CD4-positive, CD25-positive, alpha-beta regulatory T cell (primary cell): ENCODE measurements around the gene DENND4A. TPM values are rescaled to one million over a fixed set of nuclear protein-coding genes. Genes with fewer than 3 reads are reported as not detected.

Experiments
- ATAC-seq, 2 donors: fragments of 150-1000 bp; cut with Tn5 transposase; one replicate each; pipeline ENCODE4 v1.10.0; 2021; ENCODE audit warnings: low read depth in 2 of 2, moderate number of reproducible peaks in 2 of 2, moderate library complexity in 1 of 2
- DNase-seq, 3 donors: peaks; one replicate each; pipeline versions ENCODE4 v3.0.0 to v3.0.0-alpha.2; 2012 to 2022; ENCODE audit warnings: mixed read lengths in 1 of 3
- H3K27ac ChIP-seq: one replicate; pipeline ENCODE4 v1.7.0; 2013; ENCODE audit warnings: mild to moderate bottlenecking, low read length; ENCODE audit not compliant: insufficient read depth, poor library complexity, severe bottlenecking
- H3K27me3 ChIP-seq: one replicate; pipeline ENCODE4 v1.7.0; 2013; ENCODE audit warnings: low read length; ENCODE audit not compliant: control insufficient read depth, insufficient read depth
- H3K36me3 ChIP-seq: one replicate; pipeline ENCODE4 v1.7.0; 2013; ENCODE audit warnings: mild to moderate bottlenecking, low read length, moderate library complexity; ENCODE audit not compliant: control insufficient read depth, insufficient read depth
- H3K4me1 ChIP-seq: 2 replicates; pipeline ENCODE4 v1.7.0; 2013; ENCODE audit warnings: mild to moderate bottlenecking, low read length; ENCODE audit not compliant: insufficient read depth, control insufficient read depth, poor library complexity, severe bottlenecking
- H3K4me3 ChIP-seq: one replicate; pipeline ENCODE4 v1.7.0; 2013; ENCODE audit warnings: low read depth, mild to moderate bottlenecking, low read length, moderate library complexity
- H3K9me3 ChIP-seq, 2 experiments: 1 replicate in 1 of 2; 2 replicates in 1 of 2; pipeline ENCODE4 v1.7.0; 2013; ENCODE audit warnings: low read length in 2 of 2, mild to moderate bottlenecking in 1 of 2, moderate library complexity in 1 of 2; ENCODE audit not compliant: control insufficient read depth in 2 of 2
- H3K27ac Mint-ChIP-seq, 3 donors: one replicate each; pipeline ENCODE4 v1.8.0; 2020 to 2022; ENCODE audit warnings: mild to moderate bottlenecking in 3 of 3, mixed read lengths in 3 of 3, moderate library complexity in 2 of 3
- H3K27me3 Mint-ChIP-seq: one replicate; pipeline ENCODE4 v1.8.0; 2022; ENCODE audit warnings: mild to moderate bottlenecking, mixed read lengths
- H3K36me3 Mint-ChIP-seq: one replicate; pipeline ENCODE4 v1.8.0; 2020; ENCODE audit warnings: mixed read lengths
- H3K4me1 Mint-ChIP-seq, 4 donors: one replicate each; pipeline ENCODE4 v1.8.0; 2020 to 2022; ENCODE audit warnings: mixed read lengths in 4 of 4, mild to moderate bottlenecking in 1 of 4
- H3K4me3 Mint-ChIP-seq, 4 donors: one replicate each; pipeline ENCODE4 v1.8.0; 2020 to 2022; ENCODE audit warnings: mild to moderate bottlenecking in 4 of 4, mixed read lengths in 4 of 4, moderate library complexity in 3 of 4
- H3K9me3 Mint-ChIP-seq, 7 donors: one replicate each; pipeline ENCODE4 v1.8.0; 2020 to 2022; ENCODE audit warnings: mixed read lengths in 7 of 7, mild to moderate bottlenecking in 3 of 7, moderate library complexity in 2 of 7
- polyA plus RNA-seq, 4 donors: library from polyadenylated mRNA; unstranded; fragments of 300-500 nt; fragmentation: Illumina TruSeq; gene quantifications; one replicate each; pipeline ENCODE4 v1.2.3, GENCODE V29; 2021
- total RNA-seq: library from RNA; stranded (reverse); gene quantifications from one replicate; pipeline ENCODE4 v1.2.3, GENCODE V29; 2022

DENND4A gene
- total and polyA plus RNA-seq, 5 donors from 2014 or later: 9.6 to 88.4 (median 12.9) TPM

DNA sequence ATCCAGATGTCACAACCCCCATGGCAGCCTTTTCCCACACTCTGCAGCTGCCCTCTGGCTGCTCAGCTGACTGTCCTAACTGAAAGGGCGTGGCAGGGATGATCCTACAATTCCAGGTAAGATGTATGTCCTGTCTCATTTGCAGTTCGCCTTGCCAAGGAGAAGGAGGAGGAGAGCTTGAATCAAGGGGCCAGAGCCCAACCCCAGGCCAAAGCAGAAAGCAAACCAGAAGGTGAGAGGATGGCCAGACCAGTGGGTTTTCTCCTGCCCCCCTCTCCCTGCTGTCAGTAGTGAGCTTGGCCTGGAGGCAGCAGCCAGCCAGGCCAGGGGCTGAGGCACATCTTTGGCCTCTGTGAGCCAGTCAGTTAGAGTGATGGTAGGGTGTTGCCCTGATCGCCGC is 147.8 kb downstream of the DENND4A start:
- H3K27ac Mint-ChIP-seq: peak overlapping the region in 1 of 3 donors; percentile 69
- H3K4me3 ChIP-seq: no peak overlapping the region
- H3K4me1 ChIP-seq: no peaks in the 10 kb centered on the region
- H3K9me3 ChIP-seq: no peaks in the 10 kb centered on the region
- no peaks in the 10 kb centered on the region for H3K27me3 ChIP-seq
- no peak for DNase-seq
- no peaks in the 10 kb centered on the region for H3K36me3 Mint-ChIP-seq
- no peaks in the 10 kb centered on the region for H3K36me3 ChIP-seq
- no peak for ATAC-seq
- no peaks in the 10 kb centered on the region for H3K27me3 Mint-ChIP-seq
- H3K9me3 Mint-ChIP-seq: no peaks in the 10 kb centered on the region
- H3K4me1 Mint-ChIP-seq: peaks cover 0 to 4% (median 0%) of the 10 kb centered on the region in 4 donors
- H3K4me3 Mint-ChIP-seq: no peak overlapping the region
- H3K27ac ChIP-seq: no peak overlapping the region

- no peaks in the 10 kb centered on the region for H3K36me3 Mint-ChIP-seq
- ATAC-seq: no peak
These were observed 149.5 kb downstream of the DENND4A start for GRCh38 chr15:65642594-65642993.

GRCh38 chr15:65641768-65642475 is 150.2 kb downstream of the DENND4A start:
- Mint-ChIP-seq H3K9me3 (no peaks in the 10 kb centered on the region), H3K27ac (no peak overlapping the region), H3K36me3 (no peaks in the 10 kb centered on the region), H3K4me1 (peaks cover 0 to 22% (median 10%) of the 10 kb centered on the region in 4 donors), H3K4me3 (no peak overlapping the region), H3K27me3 (peaks cover 4% of the 10 kb centered on the region)
- Histone ChIP-seq H3K27ac (no peak overlapping the region), H3K4me1 (no peaks in the 10 kb centered on the region), H3K36me3 (no peaks in the 10 kb centered on the region), H3K9me3 (no peaks in the 10 kb centered on the region), H3K27me3 (no peaks in the 10 kb centered on the region), H3K4me3 (no peak overlapping the region)
- no peak for DNase-seq
- no peak for ATAC-seq

More at GRCh38 chr15:65642594-65642993, 149.5 kb downstream of the DENND4A start:
- H3K9me3 ChIP-seq: no peaks in the 10 kb centered on the region
- Mint-ChIP-seq H3K4me1 (peaks cover 0 to 15% (median 10%) of the 10 kb centered on the region in 4 donors), H3K4me3 (no peak overlapping the region), H3K9me3 (no peaks in the 10 kb centered on the region), H3K27ac (peak overlapping the region in 1 of 3 donors; percentile 33), H3K27me3 (peaks cover 2% of the 10 kb centered on the region)
- DNase-seq: no peak
- no peaks in the 10 kb centered on the region for H3K4me1 ChIP-seq
- H3K27me3 ChIP-seq: no peaks in the 10 kb centered on the region
- no peaks in the 10 kb centered on the region for H3K36me3 ChIP-seq
- H3K4me3 ChIP-seq: no peak overlapping the region
- H3K27ac ChIP-seq: no peak overlapping the region

DNA sequence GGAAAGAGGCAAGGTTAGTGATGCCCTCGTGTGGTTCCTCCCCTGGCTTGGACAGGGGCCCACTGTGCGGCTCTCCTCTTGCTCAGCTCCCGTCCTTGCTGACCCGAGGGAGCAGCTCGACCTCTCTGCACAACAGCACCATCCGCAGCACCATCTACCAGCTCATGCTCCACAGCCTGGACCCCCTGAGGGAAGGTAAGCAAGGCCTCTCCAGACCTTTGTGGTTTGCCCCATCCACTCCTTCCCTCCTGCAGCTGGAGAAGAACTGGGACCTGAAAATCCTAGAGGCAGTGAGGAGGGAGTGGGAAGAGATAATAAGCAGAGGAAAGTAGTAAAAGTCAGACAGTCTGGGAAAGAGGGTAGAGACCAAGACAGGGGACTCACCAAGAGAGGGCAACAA is 152.6 kb downstream of the DENND4A start:
- no peak for DNase-seq
- Mint-ChIP-seq H3K4me3 (no peak overlapping the region), H3K27me3 (peaks cover 4% of the 10 kb centered on the region)

DNA sequence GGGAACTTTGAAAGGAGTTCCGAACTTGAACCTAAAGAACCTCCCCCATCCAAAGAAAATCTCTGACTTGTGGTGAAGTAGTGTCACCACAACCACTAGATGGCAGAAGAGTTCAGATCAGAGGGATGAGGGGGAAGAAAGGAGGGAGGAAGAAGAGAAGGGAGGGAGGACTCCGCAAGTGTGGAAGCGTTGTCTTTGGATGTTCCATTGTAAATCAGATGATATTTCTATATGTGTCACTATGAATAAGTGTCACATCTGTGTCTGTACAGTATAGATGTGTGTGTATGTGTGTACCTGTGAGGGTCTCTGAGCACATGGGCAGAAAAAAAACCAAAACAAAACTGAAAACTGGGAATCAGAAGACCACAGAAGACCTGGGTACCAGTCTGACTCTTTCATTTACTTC is 153.4 kb downstream of the DENND4A start:
- Mint-ChIP-seq H3K9me3 (no peaks in the 10 kb centered on the region), H3K4me3 (peak overlapping the region in 1 of 4 donors; percentile 2), H3K27me3 (peaks cover 4% of the 10 kb centered on the region), H3K4me1 (peaks cover 0 to 27% (median 11%) of the 10 kb centered on the region in 4 donors), H3K27ac (peak overlapping the region in 1 of 3 donors; percentile 29), H3K36me3 (peaks cover 8% of the 10 kb centered on the region)
- no peaks in the 10 kb centered on the region for H3K36me3 ChIP-seq
- peak overlapping the region; percentile 35 for H3K4me3 ChIP-seq
- peak; percentile 35 to 80 (median 69) for DNase-seq
- peak; percentile 70 to 74 for ATAC-seq
- H3K27ac ChIP-seq: no peak overlapping the region
- H3K27me3 ChIP-seq: no peaks in the 10 kb centered on the region
- no peaks in the 10 kb centered on the region for H3K4me1 ChIP-seq
- no peaks in the 10 kb centered on the region for H3K9me3 ChIP-seq

More for the DNA sequence above, 152.6 kb downstream of the DENND4A start:
- H3K27ac ChIP-seq: no peak overlapping the region
- H3K36me3 Mint-ChIP-seq: peaks cover 3% of the 10 kb centered on the region
- no peaks in the 10 kb centered on the region for H3K4me1 ChIP-seq
- H3K9me3 Mint-ChIP-seq: no peaks in the 10 kb centered on the region
- no peaks in the 10 kb centered on the region for H3K9me3 ChIP-seq
- no peak overlapping the region for H3K27ac Mint-ChIP-seq
- no peak overlapping the region for H3K4me3 ChIP-seq
- no peaks in the 10 kb centered on the region for H3K27me3 ChIP-seq
- peaks cover 0 to 23% (median 10%) of the 10 kb centered on the region in 4 donors for H3K4me1 Mint-ChIP-seq
- no peak for ATAC-seq
- no peaks in the 10 kb centered on the region for H3K36me3 ChIP-seq

DNA sequence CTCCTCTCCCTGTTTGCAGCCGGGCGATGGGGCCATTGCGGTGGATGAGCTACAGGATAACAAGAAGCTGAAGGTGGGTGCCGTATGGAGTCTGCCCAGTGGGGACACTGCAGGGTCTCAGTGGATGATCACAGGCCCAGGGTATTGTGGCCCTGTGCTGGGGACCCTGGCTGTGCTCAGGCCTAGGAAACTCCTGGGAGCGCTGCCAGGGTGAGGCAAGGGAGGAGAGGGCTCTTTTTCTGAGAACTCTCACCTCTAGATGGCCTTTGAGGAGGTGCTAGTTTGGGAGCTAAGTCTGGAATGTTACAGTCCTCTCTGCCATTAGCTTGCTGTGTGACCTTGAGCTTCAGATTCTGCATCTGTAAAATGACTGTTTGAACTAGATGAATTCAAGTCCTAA is 154.0 kb downstream of the DENND4A start:
- H3K4me1 Mint-ChIP-seq: peaks cover 0 to 26% (median 11%) of the 10 kb centered on the region in 4 donors
- peaks cover 9% of the 10 kb centered on the region for H3K36me3 Mint-ChIP-seq
- H3K4me3 Mint-ChIP-seq: no peak overlapping the region
- no peaks in the 10 kb centered on the region for H3K36me3 ChIP-seq
- no peaks in the 10 kb centered on the region for H3K27me3 ChIP-seq
- ATAC-seq (peak in 1 of 2 donors; percentile 21), DNase-seq (no peak)
- no peak overlapping the region for H3K27ac ChIP-seq
- no peak overlapping the region for H3K27ac Mint-ChIP-seq
- no peak overlapping the region for H3K4me3 ChIP-seq
- no peaks in the 10 kb centered on the region for H3K9me3 Mint-ChIP-seq
- H3K9me3 ChIP-seq: no peaks in the 10 kb centered on the region
- H3K4me1 ChIP-seq: no peaks in the 10 kb centered on the region
- H3K27me3 Mint-ChIP-seq: peaks cover 4% of the 10 kb centered on the region

GRCh38 chr15:65634356-65634755 is 157.7 kb downstream of the DENND4A start:
- DNase-seq (no peak), ATAC-seq (no peak)
- H3K9me3 ChIP-seq: no peaks in the 10 kb centered on the region
- no peaks in the 10 kb centered on the region for H3K27me3 ChIP-seq
- no peak overlapping the region for H3K4me3 ChIP-seq
- peaks cover 13% of the 10 kb centered on the region for H3K4me1 ChIP-seq
- Mint-ChIP-seq H3K36me3 (peaks cover 13% of the 10 kb centered on the region), H3K27me3 (peaks cover 4% of the 10 kb centered on the region), H3K4me1 (peaks cover 6 to 48% (median 23%) of the 10 kb centered on the region in 4 donors), H3K27ac (peak overlapping the region in 1 of 3 donors; percentile 7), H3K4me3 (no peak overlapping the region), H3K9me3 (no peaks in the 10 kb centered on the region)
- no peaks in the 10 kb centered on the region for H3K36me3 ChIP-seq
- H3K27ac ChIP-seq: no peak overlapping the region

GRCh38 chr15:65633752-65634151 is 158.3 kb downstream of the DENND4A start:
- H3K9me3 Mint-ChIP-seq: no peaks in the 10 kb centered on the region

More at GRCh38 chr15:65633752-65634151, 158.3 kb downstream of the DENND4A start:
- Histone ChIP-seq H3K9me3 (no peaks in the 10 kb centered on the region), H3K27me3 (no peaks in the 10 kb centered on the region), H3K36me3 (no peaks in the 10 kb centered on the region), H3K4me1 (peaks cover 13% of the 10 kb centered on the region), H3K4me3 (no peak overlapping the region), H3K27ac (no peak overlapping the region)
- Mint-ChIP-seq H3K27ac (peak overlapping the region in 1 of 3 donors; percentile 7), H3K36me3 (peaks cover 13% of the 10 kb centered on the region), H3K4me3 (no peak overlapping the region), H3K4me1 (peaks cover 6 to 46% (median 19%) of the 10 kb centered on the region in 4 donors), H3K27me3 (peaks cover 4% of the 10 kb centered on the region)
- DNase-seq (no peak), ATAC-seq (no peak)
